GM12878 (cell line): ENCODE data around the gene DYNC1LI1. TPM values are rescaled to one million over a fixed set of nuclear protein-coding genes. Genes with fewer than 3 reads are reported as not detected.

Experiments
- ATAC-seq: fragments of 200-7000 bp; cut with Tn5 transposase; 3 replicates; pipeline ENCODE4 v1.9.1; 2020; ENCODE audit warnings: mild to moderate bottlenecking, moderate library complexity
- BruUV-seq: library from RNA; stranded (reverse); fragments of 400-500 nt; replicated peaks from 2 replicates; lab custom pipeline; 2021; lab: Mats Ljungman, UMichigan
- CTCF ChIA-PET: fragments of 300-600 bp; sonication (Branson Sonifier 250); formaldehyde crosslinking; extraction: SDS; loops from one replicate; lab custom pipeline; 2021; ENCODE audit warnings: inconsistent platforms; lab: Yijun Ruan, JAX
- POLR2A ChIA-PET: fragments of 350-600 bp; formaldehyde crosslinking; extraction: SDS; loops from one replicate; lab custom pipeline; 2021; ENCODE audit warnings: inconsistent platforms; lab: Charles Lee
- RAD21 ChIA-PET: fragments of 300-600 bp; sonication (Branson Sonifier 250); formaldehyde crosslinking; loops from one replicate; lab custom pipeline; 2023; ENCODE audit warnings: antibody characterized with exemption; ENCODE audit not compliant: unreplicated experiment; lab: Charles Lee
- SMC1A ChIA-PET: fragments of 300-600 bp; sonication (Branson Sonifier 250); formaldehyde crosslinking; loops from one replicate; lab custom pipeline; 2023; ENCODE audit not compliant: unreplicated experiment, uncharacterized antibody; lab: Charles Lee
- DNase-seq: peaks from one replicate; pipeline ENCODE4 v3.0.0-alpha.2; 2011; ENCODE audit warnings: low read depth, low spot score
- FAIRE-seq: peaks from 3 replicates; lab custom pipeline; 2011; peaks lifted over from hg19 to GRCh38; lab: Jason Lieb, UNC
- H2AFZ ChIP-seq: 2 replicates; pipeline ENCODE4 v1.6.0; 2011; ENCODE audit warnings: low read depth, low read length, control low read depth; ENCODE audit not compliant: control insufficient read depth
- H3K27ac ChIP-seq: 2 replicates; pipeline ENCODE4 v1.5.1; 2011; ENCODE audit warnings: control low read depth; ENCODE audit not compliant: control insufficient read depth, insufficient read depth
- H3K27me3 ChIP-seq, 2 experiments: replicated peaks in 1 of 2; 2 replicates each; pipeline versions ENCODE4 v1.6.0 to v1.6.1; 2011; ENCODE audit warnings: low read length in 1 of 2; ENCODE audit not compliant: control insufficient read depth in 2 of 2, insufficient read depth in 2 of 2
- H3K36me3 ChIP-seq, 2 experiments: 2 replicates each; pipeline ENCODE4 v1.5.1; 2011; ENCODE audit warnings: low read length in 1 of 2; ENCODE audit not compliant: control insufficient read depth in 2 of 2, insufficient read depth in 2 of 2
- H3K4me1 ChIP-seq: 2 replicates; pipeline ENCODE4 v1.6.1; 2011; ENCODE audit warnings: mild to moderate bottlenecking, low read length, moderate library complexity, mixed read lengths; ENCODE audit not compliant: control insufficient read depth, insufficient read depth
- H3K4me2 ChIP-seq: 2 replicates; pipeline ENCODE4 v1.6.0; 2011; ENCODE audit warnings: control low read depth; ENCODE audit not compliant: control insufficient read depth, insufficient read depth
- H3K4me3 ChIP-seq: fragments of 200-600 bp; sonication (generic); 2 replicates; pipeline ENCODE4 v1.5.1; 2016
- H3K79me2 ChIP-seq: 2 replicates; pipeline ENCODE4 v1.6.0; 2011; ENCODE audit warnings: low read length; ENCODE audit not compliant: control insufficient read depth, insufficient read depth
- H3K9ac ChIP-seq: 2 replicates; pipeline ENCODE4 v1.8.0; 2011; ENCODE audit warnings: low read length, control low read depth, mixed read lengths; ENCODE audit not compliant: control insufficient read depth, insufficient read depth
- H3K9me3 ChIP-seq: replicated peaks from 3 replicates; pipeline ENCODE4 v1.5.1; 2011; ENCODE audit warnings: mild to moderate bottlenecking, low read length; ENCODE audit not compliant: control insufficient read depth, insufficient read depth
- H4K20me1 ChIP-seq: 2 replicates; pipeline ENCODE4 v1.6.0; 2011; ENCODE audit not compliant: control insufficient read depth, insufficient read depth
- BMI1 ChIP-seq: fragments of 450-650 bp; IDR thresholded peaks from 2 replicates; pipeline ENCODE4 v1.6.1; 2016; ENCODE audit warnings: mild to moderate bottlenecking, moderate library complexity, borderline replicate concordance
- CEBPB ChIP-seq, 2 experiments: fragments of 150-350 bp in 1 of 2; IDR thresholded peaks; 2 replicates each; pipeline ENCODE4 v1.6.1; 2012 to 2014; ENCODE audit warnings: low read depth in 2 of 2, low read length in 2 of 2, borderline replicate concordance in 1 of 2, inconsistent platforms in 1 of 2
- FOS ChIP-seq: IDR thresholded peaks from 3 replicates; pipeline ENCODE4 v1.6.1; 2011; ENCODE audit warnings: borderline replicate concordance; ENCODE audit not compliant: insufficient read length; ENCODE audit errors: extremely low read depth
- IRF4 ChIP-seq: IDR thresholded peaks from 2 replicates; pipeline ENCODE4 v1.6.1; 2011; ENCODE audit warnings: low read depth, low read length
- SIX5 ChIP-seq: IDR thresholded peaks from 2 replicates; pipeline ENCODE4 v1.6.1; 2011; ENCODE audit warnings: mild to moderate bottlenecking, low read depth, low read length, moderate library complexity; ENCODE audit not compliant: severe bottlenecking
- SMAD5 ChIP-seq: IDR thresholded peaks from 2 replicates; pipeline ENCODE4 v1.6.1; 2016; ENCODE audit warnings: antibody characterized with exemption, low read depth
- SP1 ChIP-seq: IDR thresholded peaks from one replicate; pipeline ENCODE4 v1.6.1; 2011; ENCODE audit warnings: low read depth, low read length
- SPI1 ChIP-seq: IDR thresholded peaks from 2 replicates; pipeline ENCODE4 v1.6.1; 2011; ENCODE audit warnings: low read depth, mild to moderate bottlenecking, low read length, moderate library complexity, borderline replicate concordance; ENCODE audit not compliant: insufficient read depth
- WRNIP1 ChIP-seq: IDR thresholded peaks from 2 replicates; pipeline ENCODE4 v1.6.1; 2011; ENCODE audit warnings: low read depth, low read length, improper control_type of control experiment, borderline replicate concordance
- ZNF384 ChIP-seq: IDR thresholded peaks from 2 replicates; pipeline ENCODE4 v1.6.1; 2012; ENCODE audit warnings: low read depth, mild to moderate bottlenecking, low read length, improper control_type of control experiment, borderline replicate concordance
- WGBS: methylation state at CpG from one replicate; pipeline ENCODE4 v1.1.6; 2016; ENCODE audit warnings: low lambda C conversion rate; ENCODE audit not compliant: insufficient replicate concordance, insufficient coverage; ENCODE audit errors: missing lambda C conversion rate; 5-methylcytosine and 5-hydroxymethylcytosine counted together
- in situ Hi-C: fragments of 300-500 bp; cut with MboI; formaldehyde crosslinking; loops from 9 replicates; pipeline ENCODE4 v1.14.3; 2018; ENCODE audit warnings: mixed read lengths
- intact Hi-C: fragments of 100-400 bp; cut with micrococcal nuclease; formaldehyde crosslinking; loops from one replicate; pipeline ENCODE4 v1.14.2; 2022; ENCODE audit not compliant: unreplicated experiment
- polyA plus RNA-seq, 11 experiments: library from polyadenylated mRNA; depleted of rRNA in 4 of 11; unstranded in 6 of 11; stranded (reverse) in 5 of 11; fragments of >200 nt; fragmentation: Nextera tagmentation in 4 of 11; fragmentation: Illumina TruSeq in 1 of 11; extraction: Ambion mirVana in 4 of 11; extraction: Trizol in 1 of 11; gene quantifications; 1 replicate in 1 of 11; 2 replicates in 10 of 11; pipeline versions ENCODE4 v1.2.1 to v1.2.3, GENCODE V29; 2011 to 2016; ENCODE audit warnings: inconsistent platforms in 2 of 11, missing spikeins in 2 of 11, low read depth in 1 of 11
- total RNA-seq, 4 experiments: library from RNA; depleted of rRNA in 3 of 4; stranded (reverse); fragments of >200 nt in 3 of 4; fragmentation: Illumina TruSeq in 1 of 4; extraction: Trizol in 1 of 4; gene quantifications; 2 replicates each; pipeline versions ENCODE4 v1.2.1 to v1.2.3, GENCODE V29; 2013 to 2021
- TF ChIP-seq, protein P1 (sequence below): fragments of 450-650 bp; IDR thresholded peaks from 2 replicates; pipeline ENCODE4 v1.6.1; 2016; ENCODE audit warnings: mild to moderate bottlenecking
- TF ChIP-seq, protein P2 (sequence below): IDR thresholded peaks from 2 replicates; pipeline ENCODE4 v1.6.1; 2011; ENCODE audit warnings: borderline replicate concordance, low read depth, mild to moderate bottlenecking, moderate library complexity, low read length; ENCODE audit not compliant: insufficient read depth, poor library complexity, severe bottlenecking
- TF ChIP-seq, protein P3 (sequence below): fragments of 450-650 bp; formaldehyde crosslinking; IDR thresholded peaks from 2 replicates; pipeline ENCODE4 v1.4.0; 2020; ENCODE audit warnings: mild to moderate bottlenecking, moderate library complexity

The DYNC1LI1 gene
- total and polyA plus RNA-seq, 10 of the 15 experiments (the other 5 are each of a cell fraction or from before 2014, with no cell fraction given) = 11.5 to 51.7 (median 32.0) TPM

DNA sequence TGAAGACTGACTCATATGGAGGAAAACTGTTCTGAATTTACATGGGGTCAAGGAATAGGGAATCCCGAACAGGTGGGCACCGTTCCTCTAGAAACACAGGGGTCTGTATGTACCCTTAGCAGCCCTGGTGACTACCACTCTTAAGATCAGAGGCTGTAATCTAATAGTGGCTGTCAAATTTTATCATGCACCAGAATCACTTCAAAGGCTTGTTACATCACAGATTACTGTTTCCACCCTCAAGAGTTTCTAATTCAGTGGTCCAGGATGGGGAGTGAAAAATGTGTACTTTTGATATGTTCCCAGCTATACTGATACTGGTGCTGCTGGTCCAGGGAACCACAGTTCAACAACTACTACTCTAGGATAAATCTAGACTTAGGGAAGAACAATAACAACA is 27.9 kb downstream of the DYNC1LI1 start (continued):
- no peak for TF ChIP-seq SPI1
- TF ChIP-seq IRF4 = no peak
- TF ChIP-seq, protein P1, sequence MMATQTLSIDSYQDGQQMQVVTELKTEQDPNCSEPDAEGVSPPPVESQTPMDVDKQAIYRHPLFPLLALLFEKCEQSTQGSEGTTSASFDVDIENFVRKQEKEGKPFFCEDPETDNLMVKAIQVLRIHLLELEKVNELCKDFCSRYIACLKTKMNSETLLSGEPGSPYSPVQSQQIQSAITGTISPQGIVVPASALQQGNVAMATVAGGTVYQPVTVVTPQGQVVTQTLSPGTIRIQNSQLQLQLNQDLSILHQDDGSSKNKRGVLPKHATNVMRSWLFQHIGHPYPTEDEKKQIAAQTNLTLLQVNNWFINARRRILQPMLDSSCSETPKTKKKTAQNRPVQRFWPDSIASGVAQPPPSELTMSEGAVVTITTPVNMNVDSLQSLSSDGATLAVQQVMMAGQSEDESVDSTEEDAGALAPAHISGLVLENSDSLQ = no peak
- TF ChIP-seq SIX5 = no peak
- TF ChIP-seq WRNIP1 = no peak

DNA sequence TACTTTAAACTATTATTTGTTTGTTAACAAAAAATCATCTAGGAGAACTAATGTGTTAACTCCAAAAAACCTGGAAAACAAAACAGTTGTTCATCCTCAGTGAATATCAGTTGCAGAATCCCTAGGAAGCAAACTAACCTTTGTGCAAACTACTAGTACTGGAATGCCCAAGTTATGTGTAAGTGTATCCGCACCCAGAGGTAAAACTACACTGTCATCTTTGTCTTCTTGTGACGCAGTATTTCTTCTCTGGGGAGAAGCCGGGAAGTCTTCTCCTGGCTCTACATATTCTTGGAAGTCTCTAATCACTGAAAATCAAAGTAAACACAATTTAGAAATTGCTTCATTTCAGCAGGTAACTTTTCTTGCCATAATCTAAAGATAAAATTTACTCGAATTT is 29.8 kb downstream of the DYNC1LI1 start:
- FAIRE-seq = no peak

More for the DNA sequence above, 29.8 kb downstream of the DYNC1LI1 start:
- Histone ChIP-seq H2AFZ (no peak overlapping the region), H3K36me3 (no peaks in the 10 kb centered on the region; a peak in 1 of 4 replicates), H4K20me1 (no peaks in the 10 kb centered on the region), H3K79me2 (no peaks in the 10 kb centered on the region), H3K27ac (no peak overlapping the region), H3K9ac (no peak overlapping the region), H3K27me3 (no peaks in the 10 kb centered on the region), H3K4me3 (no peak overlapping the region), H3K9me3 (no peaks in the 10 kb centered on the region), H3K4me2 (no peak overlapping the region), H3K4me1 (no peaks in the 10 kb centered on the region; the same call in 1 of the 2 replicates)
- intact Hi-C loops = no loop called here
- ATAC-seq (no peak), DNase-seq (no peak)
- WGBS = 99% methylated on average over 4 of the region's 4 CpGs
- in situ Hi-C loops = no loop called here
- no TSS peak for BruUV-seq
- ChIA-PET CTCF (no interaction called here), RAD21 (no interaction called here), POLR2A (no interaction called here), SMC1A (no interaction called here)
- TF ChIP-seq CEBPB (IDR thresholded peaks at IDR 0.05; ENCODE audit: borderline replicate concordance in 1 of 2, low read depth in 2 of 2, low read length in 2 of 2) = no peak
- no peak for TF ChIP-seq FOS
- TF ChIP-seq SIX5 = no peak
- TF ChIP-seq ZNF384 = no peak
- TF ChIP-seq, protein P2, sequence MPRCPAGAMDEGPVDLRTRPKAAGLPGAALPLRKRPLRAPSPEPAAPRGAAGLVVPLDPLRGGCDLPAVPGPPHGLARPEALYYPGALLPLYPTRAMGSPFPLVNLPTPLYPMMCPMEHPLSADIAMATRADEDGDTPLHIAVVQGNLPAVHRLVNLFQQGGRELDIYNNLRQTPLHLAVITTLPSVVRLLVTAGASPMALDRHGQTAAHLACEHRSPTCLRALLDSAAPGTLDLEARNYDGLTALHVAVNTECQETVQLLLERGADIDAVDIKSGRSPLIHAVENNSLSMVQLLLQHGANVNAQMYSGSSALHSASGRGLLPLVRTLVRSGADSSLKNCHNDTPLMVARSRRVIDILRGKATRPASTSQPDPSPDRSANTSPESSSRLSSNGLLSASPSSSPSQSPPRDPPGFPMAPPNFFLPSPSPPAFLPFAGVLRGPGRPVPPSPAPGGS = no peak
- TF ChIP-seq SP1 = no peak
- TF ChIP-seq, protein P3, sequence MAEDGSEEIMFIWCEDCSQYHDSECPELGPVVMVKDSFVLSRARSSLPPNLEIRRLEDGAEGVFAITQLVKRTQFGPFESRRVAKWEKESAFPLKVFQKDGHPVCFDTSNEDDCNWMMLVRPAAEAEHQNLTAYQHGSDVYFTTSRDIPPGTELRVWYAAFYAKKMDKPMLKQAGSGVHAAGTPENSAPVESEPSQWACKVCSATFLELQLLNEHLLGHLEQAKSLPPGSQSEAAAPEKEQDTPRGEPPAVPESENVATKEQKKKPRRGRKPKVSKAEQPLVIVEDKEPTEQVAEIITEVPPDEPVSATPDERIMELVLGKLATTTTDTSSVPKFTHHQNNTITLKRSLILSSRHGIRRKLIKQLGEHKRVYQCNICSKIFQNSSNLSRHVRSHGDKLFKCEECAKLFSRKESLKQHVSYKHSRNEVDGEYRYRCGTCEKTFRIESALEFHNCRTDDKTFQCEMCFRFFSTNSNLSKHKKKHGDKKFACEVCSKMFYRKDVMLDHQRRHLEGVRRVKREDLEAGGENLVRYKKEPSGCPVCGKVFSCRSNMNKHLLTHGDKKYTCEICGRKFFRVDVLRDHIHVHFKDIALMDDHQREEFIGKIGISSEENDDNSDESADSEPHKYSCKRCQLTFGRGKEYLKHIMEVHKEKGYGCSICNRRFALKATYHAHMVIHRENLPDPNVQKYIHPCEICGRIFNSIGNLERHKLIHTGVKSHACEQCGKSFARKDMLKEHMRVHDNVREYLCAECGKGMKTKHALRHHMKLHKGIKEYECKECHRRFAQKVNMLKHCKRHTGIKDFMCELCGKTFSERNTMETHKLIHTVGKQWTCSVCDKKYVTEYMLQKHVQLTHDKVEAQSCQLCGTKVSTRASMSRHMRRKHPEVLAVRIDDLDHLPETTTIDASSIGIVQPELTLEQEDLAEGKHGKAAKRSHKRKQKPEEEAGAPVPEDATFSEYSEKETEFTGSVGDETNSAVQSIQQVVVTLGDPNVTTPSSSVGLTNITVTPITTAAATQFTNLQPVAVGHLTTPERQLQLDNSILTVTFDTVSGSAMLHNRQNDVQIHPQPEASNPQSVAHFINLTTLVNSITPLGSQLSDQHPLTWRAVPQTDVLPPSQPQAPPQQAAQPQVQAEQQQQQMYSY (CRISPR knock-in tag) = no peak
- TF ChIP-seq SMAD5 = no peak
- no peak for TF ChIP-seq IRF4
- no peak for TF ChIP-seq BMI1
